GM12878 (cell line): ENCODE results near the gene TLNRD1. TPM values are rescaled to one million over a fixed set of nuclear protein-coding genes. Genes with fewer than 3 reads are reported as not detected.

Source experiments
- ATAC-seq: fragments of 200-7000 bp; cut with Tn5 transposase; 3 replicates; pipeline ENCODE4 v1.9.1; 2020; ENCODE audit warnings: mild to moderate bottlenecking, moderate library complexity
- BruUV-seq: library from RNA; stranded (reverse); fragments of 400-500 nt; replicated peaks from 2 replicates; lab custom pipeline; 2021; lab: Mats Ljungman, UMichigan
- CTCF ChIA-PET: fragments of 300-600 bp; sonication (Branson Sonifier 250); formaldehyde crosslinking; extraction: SDS; loops from one replicate; lab custom pipeline; 2021; ENCODE audit warnings: inconsistent platforms; lab: Yijun Ruan, JAX
- POLR2A ChIA-PET: fragments of 350-600 bp; formaldehyde crosslinking; extraction: SDS; loops from one replicate; lab custom pipeline; 2021; ENCODE audit warnings: inconsistent platforms; lab: Charles Lee
- RAD21 ChIA-PET: fragments of 300-600 bp; sonication (Branson Sonifier 250); formaldehyde crosslinking; loops from one replicate; lab custom pipeline; 2023; ENCODE audit warnings: antibody characterized with exemption; ENCODE audit not compliant: unreplicated experiment; lab: Charles Lee
- SMC1A ChIA-PET: fragments of 300-600 bp; sonication (Branson Sonifier 250); formaldehyde crosslinking; loops from one replicate; lab custom pipeline; 2023; ENCODE audit not compliant: unreplicated experiment, uncharacterized antibody; lab: Charles Lee
- DNase-seq: peaks from one replicate; pipeline ENCODE4 v3.0.0-alpha.2; 2011; ENCODE audit warnings: low read depth, low spot score
- FAIRE-seq: peaks from 3 replicates; lab custom pipeline; 2011; peaks lifted over from hg19 to GRCh38; lab: Jason Lieb, UNC
- H2AFZ ChIP-seq: 2 replicates; pipeline ENCODE4 v1.6.0; 2011; ENCODE audit warnings: low read depth, low read length, control low read depth; ENCODE audit not compliant: control insufficient read depth
- H3K27ac ChIP-seq: 2 replicates; pipeline ENCODE4 v1.5.1; 2011; ENCODE audit warnings: control low read depth; ENCODE audit not compliant: control insufficient read depth, insufficient read depth
- H3K27me3 ChIP-seq, 2 experiments: replicated peaks in 1 of 2; 2 replicates each; pipeline versions ENCODE4 v1.6.0 to v1.6.1; 2011; ENCODE audit warnings: low read length in 1 of 2; ENCODE audit not compliant: control insufficient read depth in 2 of 2, insufficient read depth in 2 of 2
- H3K36me3 ChIP-seq, 2 experiments: 2 replicates each; pipeline ENCODE4 v1.5.1; 2011; ENCODE audit warnings: low read length in 1 of 2; ENCODE audit not compliant: control insufficient read depth in 2 of 2, insufficient read depth in 2 of 2
- H3K4me1 ChIP-seq: 2 replicates; pipeline ENCODE4 v1.6.1; 2011; ENCODE audit warnings: mild to moderate bottlenecking, low read length, moderate library complexity, mixed read lengths; ENCODE audit not compliant: control insufficient read depth, insufficient read depth
- H3K4me2 ChIP-seq: 2 replicates; pipeline ENCODE4 v1.6.0; 2011; ENCODE audit warnings: control low read depth; ENCODE audit not compliant: control insufficient read depth, insufficient read depth
- H3K4me3 ChIP-seq: fragments of 200-600 bp; sonication (generic); 2 replicates; pipeline ENCODE4 v1.5.1; 2016
- H3K79me2 ChIP-seq: 2 replicates; pipeline ENCODE4 v1.6.0; 2011; ENCODE audit warnings: low read length; ENCODE audit not compliant: control insufficient read depth, insufficient read depth
- H3K9ac ChIP-seq: 2 replicates; pipeline ENCODE4 v1.8.0; 2011; ENCODE audit warnings: low read length, control low read depth, mixed read lengths; ENCODE audit not compliant: control insufficient read depth, insufficient read depth
- H3K9me3 ChIP-seq: replicated peaks from 3 replicates; pipeline ENCODE4 v1.5.1; 2011; ENCODE audit warnings: mild to moderate bottlenecking, low read length; ENCODE audit not compliant: control insufficient read depth, insufficient read depth
- H4K20me1 ChIP-seq: 2 replicates; pipeline ENCODE4 v1.6.0; 2011; ENCODE audit not compliant: control insufficient read depth, insufficient read depth
- HDGF ChIP-seq: fragments of 450-650 bp; IDR thresholded peaks from 2 replicates; pipeline ENCODE4 v1.6.1; 2016; ENCODE audit warnings: antibody characterized with exemption
- RCOR1 ChIP-seq: conservative IDR thresholded peaks from 2 replicates; pipeline ENCODE4 v1.6.1; 2012; ENCODE audit warnings: low read depth, low read length, improper control_type of control experiment
- TCF7 ChIP-seq: IDR thresholded peaks from 2 replicates; pipeline ENCODE4 v1.6.1; 2014; ENCODE audit warnings: antibody characterized with exemption, borderline replicate concordance
- ZBTB40 ChIP-seq: fragments of 450-650 bp; IDR thresholded peaks from 2 replicates; pipeline ENCODE4 v1.6.1; 2016; ENCODE audit warnings: mild to moderate bottlenecking, moderate library complexity, borderline replicate concordance
- ZNF687 ChIP-seq: fragments of 450-650 bp; IDR thresholded peaks from 2 replicates; pipeline ENCODE4 v1.6.1; 2017; ENCODE audit warnings: mild to moderate bottlenecking, moderate library complexity
- WGBS: methylation state at CpG from one replicate; pipeline ENCODE4 v1.1.6; 2016; ENCODE audit warnings: low lambda C conversion rate; ENCODE audit not compliant: insufficient replicate concordance, insufficient coverage; ENCODE audit errors: missing lambda C conversion rate; 5-methylcytosine and 5-hydroxymethylcytosine counted together
- in situ Hi-C: fragments of 300-500 bp; cut with MboI; formaldehyde crosslinking; loops from 9 replicates; pipeline ENCODE4 v1.14.3; 2018; ENCODE audit warnings: mixed read lengths
- intact Hi-C: fragments of 100-400 bp; cut with micrococcal nuclease; formaldehyde crosslinking; loops from one replicate; pipeline ENCODE4 v1.14.2; 2022; ENCODE audit not compliant: unreplicated experiment
- polyA plus RNA-seq, 11 experiments: library from polyadenylated mRNA; depleted of rRNA in 4 of 11; unstranded in 6 of 11; stranded (reverse) in 5 of 11; fragments of >200 nt; fragmentation: Nextera tagmentation in 4 of 11; fragmentation: Illumina TruSeq in 1 of 11; extraction: Ambion mirVana in 4 of 11; extraction: Trizol in 1 of 11; gene quantifications; 1 replicate in 1 of 11; 2 replicates in 10 of 11; pipeline versions ENCODE4 v1.2.1 to v1.2.3, GENCODE V29; 2011 to 2016; ENCODE audit warnings: inconsistent platforms in 2 of 11, missing spikeins in 2 of 11, low read depth in 1 of 11
- total RNA-seq, 4 experiments: library from RNA; depleted of rRNA in 3 of 4; stranded (reverse); fragments of >200 nt in 3 of 4; fragmentation: Illumina TruSeq in 1 of 4; extraction: Trizol in 1 of 4; gene quantifications; 2 replicates each; pipeline versions ENCODE4 v1.2.1 to v1.2.3, GENCODE V29; 2013 to 2021

TLNRD1 gene
- total and polyA plus RNA-seq, 10 of the 15 experiments (the other 5 are each of a cell fraction or from before 2014, with no cell fraction given) = 2.5 to 44.8 (median 9.1) TPM

DNA sequence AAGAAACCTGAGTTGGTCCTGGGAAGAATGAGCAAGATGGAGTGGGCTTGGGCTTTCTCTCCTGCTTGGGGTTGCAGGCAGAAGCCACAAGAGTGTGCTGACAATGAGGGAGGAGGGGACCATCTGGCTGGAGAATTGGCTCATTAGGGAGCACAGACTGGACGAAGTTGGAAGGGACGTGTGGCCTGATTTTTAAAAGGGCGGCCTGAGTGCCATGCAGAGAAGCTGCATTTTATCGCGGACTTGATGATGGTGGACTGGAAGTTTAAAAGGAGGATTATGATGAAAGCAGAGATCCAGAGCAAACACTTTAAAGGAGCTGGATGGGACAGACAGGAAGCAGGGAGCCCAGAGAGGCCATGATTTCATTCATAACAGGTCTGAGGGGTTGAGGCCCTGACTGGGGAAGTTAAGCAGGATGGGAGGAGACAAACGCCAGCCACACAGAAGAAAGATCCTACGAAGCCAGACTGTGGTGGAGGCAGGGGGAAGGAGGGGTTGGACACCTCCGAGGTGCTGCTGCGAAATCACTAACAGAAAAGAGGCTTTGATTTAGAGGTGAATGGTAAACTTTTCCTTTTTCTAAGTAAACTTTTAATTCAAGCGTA lies 23.6 kb downstream of the TLNRD1 start:
- Histone ChIP-seq H3K4me1 (peaks cover 41% of the 10 kb centered on the region), H3K36me3 (no peaks in the 10 kb centered on the region)
- no TSS peak for BruUV-seq
- peak; percentile 3; the same call in 2 of the 3 replicates for ATAC-seq
- RAD21 ChIA-PET = interaction anchor here (0.7 to 2.3 kb wide), 9 partner anchors 10 to 251 kb away, joined by 3 to 13 read pairs (median 4); partner anchors contain the start of gene TLNRD1
- 0 out of 2 replicates have a peak, but pooled peaks have one; percentile 35 for TF ChIP-seq ZBTB40
- 0 out of 2 replicates have a peak, but pooled peaks have one; percentile 31 for TF ChIP-seq HDGF
- no peak for TF ChIP-seq TCF7
- no peak for TF ChIP-seq RCOR1
- peak; percentile 11; the same call in 1 of the 2 replicates for TF ChIP-seq ZNF687
- TF ChIP-seq, all 136 proteins: peak for 3
- H3K4me2 ChIP-seq = peak overlapping the region; percentile 83
- peak overlapping the region; percentile 91 for H3K27ac ChIP-seq
- no peaks in the 10 kb centered on the region for H3K27me3 ChIP-seq
- ChIA-PET SMC1A (interaction anchor here (0.6 to 2.9 kb wide), 16 partner anchors 10 to 460 kb away, joined by 3 to 8 read pairs (median 4); partner anchors contain the start of gene TLNRD1), CTCF (interaction anchor here (0.6 to 1.7 kb wide), 6 partner anchors 11 to 686 kb away, joined by 3 to 5 read pairs (median 4); partner anchors contain the start of gene TLNRD1), POLR2A (interaction anchor here (0.7 to 1.6 kb wide), 5 partner anchors 14 to 36 kb away, joined by 3 to 7 read pairs (median 4); no protein-coding TSS in a partner anchor)
- FAIRE-seq = no peak
- H3K4me3 ChIP-seq = peak overlapping the region; percentile 22; the same call in 1 of the 2 replicates
- peaks cover under 1% of the 10 kb centered on the region; the same call in 2 of the 3 replicates for H3K9me3 ChIP-seq
- no peaks in the 10 kb centered on the region for H4K20me1 ChIP-seq
- H2AFZ ChIP-seq = peak overlapping the region; percentile 37
- WGBS = 94% methylated on average over 10 of the region's 10 CpGs
- H3K9ac ChIP-seq = peak overlapping the region; percentile 57
- in situ Hi-C loops = no loop called here
- H3K79me2 ChIP-seq = no peaks in the 10 kb centered on the region
- intact Hi-C loops = loop anchor here (5.0 kb wide), 1 partner anchor 268 kb away; no protein-coding TSS in a partner anchor
- no peak for DNase-seq
